Stimulated activated CD8-positive, alpha-beta memory T cell treated with anti-CD3 and anti-CD28 coated beads, Interleukin-7, amount 100 ng/mL, for 48 hours (primary cell): ENCODE measurements around the gene SIX5.
"Not testable (repeated sequence)": the region's sequence is repeated elsewhere in the genome, so short reads cannot be mapped to it uniquely, and the experiment has no call there.

Experiments
- DNase-seq, 2 donors: peaks; one replicate each; pipeline ENCODE4 v3.0.0-alpha.2; 2020; ENCODE audit warnings: low read depth in 1 of 2; ENCODE audit errors: extremely low read depth in 1 of 2

Gene SIX5

GRCh38 chr19:45768984-45769782 is at the start of gene SIX5:
Gene SIX5, minus strand, starts transcription at chr19:45769252. Its CDS starts 408 bp downstream, at chr19:45768844.
- DNase-seq: peak; percentile 92 to 95

- DNase-seq: no peak
Observed at GRCh38 chr19:45817725-45818301, 48.8 kb upstream of the SIX5 start.

- DNase-seq: peak; percentile 86 to 92
Observed at GRCh38 chr19:45817010-45817724, 48.1 kb upstream of the SIX5 start.

GRCh38 chr19:45816236-45817009 is 47.4 kb upstream of the SIX5 start:
- DNase-seq: no peak

- DNase-seq: no peak
Observed at GRCh38 chr19:45815481-45816216, 46.6 kb upstream of the SIX5 start.

- no peak for DNase-seq
Observed at GRCh38 chr19:45814851-45815480, 45.9 kb upstream of the SIX5 start, which contains the start of gene RSPH6A. Gene RSPH6A, minus strand, starts transcription at chr19:45815308. Its CDS starts 132 bp downstream, at chr19:45815176.

- DNase-seq: no peak
Observed at GRCh38 chr19:45814166-45814780, 45.2 kb upstream of the SIX5 start.

- DNase-seq: no peak
Observed at GRCh38 chr19:45812297-45812696, 43.2 kb upstream of the SIX5 start.

- DNase-seq: no peak
Observed at GRCh38 chr19:45809643-45810159, 40.6 kb upstream of the SIX5 start.

- DNase-seq: no peak
Observed at GRCh38 chr19:45805719-45806118, 36.7 kb upstream of the SIX5 start.

GRCh38 chr19:45804959-45805230 is 35.8 kb upstream of the SIX5 start:
- no peak for DNase-seq

GRCh38 chr19:45804140-45804958 is 35.3 kb upstream of the SIX5 start:
- no peak for DNase-seq

- DNase-seq: no peak
Observed at GRCh38 chr19:45801603-45802175, 32.6 kb upstream of the SIX5 start.

- DNase-seq: no peak
Observed at GRCh38 chr19:45800070-45800553, 31.1 kb upstream of the SIX5 start.

GRCh38 chr19:45799541-45799940 is 30.5 kb upstream of the SIX5 start:
- DNase-seq: not testable (repeated sequence)

GRCh38 chr19:45798995-45799517 is 30.0 kb upstream of the SIX5 start:
- no peak for DNase-seq

- no peak for DNase-seq
Observed at GRCh38 chr19:45794627-45795026, 25.6 kb upstream of the SIX5 start.

GRCh38 chr19:45793876-45794275 is 24.8 kb upstream of the SIX5 start:
- DNase-seq: no peak
